IPS-18a (cell line): ENCODE measurements around the gene NOL3.

Experiments
- H3K27ac ChIP-seq: one replicate; pipeline ENCODE4 v1.5.1; 2013; ENCODE audit warnings: low read length
- H3K27me3 ChIP-seq: one replicate; pipeline ENCODE4 v1.6.1; 2013; ENCODE audit warnings: mild to moderate bottlenecking, low read length; ENCODE audit not compliant: control insufficient read depth, insufficient read depth
- H3K36me3 ChIP-seq: one replicate; pipeline ENCODE4 v1.6.1; 2013; ENCODE audit warnings: low read depth, low read length; ENCODE audit not compliant: control insufficient read depth
- H3K4me1 ChIP-seq: one replicate; pipeline ENCODE4 v1.6.1; 2013; ENCODE audit warnings: low read depth, low read length; ENCODE audit not compliant: control insufficient read depth
- H3K4me3 ChIP-seq: one replicate; pipeline ENCODE4 v1.5.1; 2013; ENCODE audit warnings: low read length
- H3K9ac ChIP-seq: one replicate; pipeline ENCODE4 v1.6.1; 2013; ENCODE audit warnings: mild to moderate bottlenecking, low read length, moderate library complexity
- H3K9me3 ChIP-seq: one replicate; pipeline ENCODE4 v1.6.1; 2013; ENCODE audit warnings: low read depth, low read length; ENCODE audit not compliant: control insufficient read depth

NOL3 gene

DNA sequence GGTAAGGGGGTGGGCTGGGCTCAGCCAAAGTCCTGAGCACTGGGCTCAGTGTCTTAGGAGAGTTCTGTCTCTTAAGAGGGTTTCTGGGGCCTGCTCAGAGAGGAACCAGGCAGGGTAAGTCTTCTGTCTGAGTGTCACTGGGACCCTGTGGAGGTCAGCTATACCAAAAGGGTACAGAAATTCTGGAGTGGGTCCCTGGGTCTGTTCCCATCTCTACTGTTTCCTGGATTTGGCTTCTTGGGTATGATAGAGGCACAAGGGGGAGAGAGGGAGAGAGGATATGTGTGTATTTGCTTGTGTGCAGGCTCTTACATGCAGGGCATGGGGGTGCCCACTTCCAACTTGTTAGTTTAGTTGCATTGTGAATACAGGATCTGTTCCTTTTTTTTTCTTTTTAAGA, 23.2 kb downstream of the NOL3 start:
- no peaks in the 10 kb centered on the region for H3K9me3 ChIP-seq
- H3K4me1 ChIP-seq: peaks cover 5% of the 10 kb centered on the region
- no peak overlapping the region for H3K27ac ChIP-seq
- no peaks in the 10 kb centered on the region for H3K27me3 ChIP-seq
- no peak overlapping the region for H3K4me3 ChIP-seq
- no peak overlapping the region for H3K9ac ChIP-seq
- peaks cover 40% of the 10 kb centered on the region for H3K36me3 ChIP-seq

DNA sequence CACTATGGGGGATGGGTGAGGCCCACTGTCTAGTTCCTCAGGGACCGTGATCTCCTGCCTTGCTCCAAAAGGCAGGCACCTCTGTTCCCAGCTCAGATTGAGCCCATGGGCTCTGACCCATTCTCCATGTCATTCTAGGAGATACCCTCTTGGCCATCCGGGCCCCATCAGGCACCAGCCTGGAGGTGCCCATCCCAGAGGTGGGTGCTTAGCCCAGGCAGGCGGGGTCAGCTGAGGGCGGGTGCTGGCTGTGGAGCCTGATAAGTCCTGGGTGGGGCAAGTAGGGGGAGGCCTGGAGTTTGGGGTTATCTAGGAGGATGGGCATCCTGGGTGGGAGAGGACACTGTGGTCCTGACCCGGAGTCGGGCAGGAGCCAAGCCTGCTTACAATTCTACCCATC, 23.9 kb downstream of the NOL3 start:
- Histone ChIP-seq H3K9me3 (no peaks in the 10 kb centered on the region), H3K4me1 (peaks cover 5% of the 10 kb centered on the region), H3K27ac (no peak overlapping the region), H3K36me3 (peaks cover 40% of the 10 kb centered on the region), H3K4me3 (no peak overlapping the region), H3K9ac (no peak overlapping the region), H3K27me3 (no peaks in the 10 kb centered on the region)

DNA sequence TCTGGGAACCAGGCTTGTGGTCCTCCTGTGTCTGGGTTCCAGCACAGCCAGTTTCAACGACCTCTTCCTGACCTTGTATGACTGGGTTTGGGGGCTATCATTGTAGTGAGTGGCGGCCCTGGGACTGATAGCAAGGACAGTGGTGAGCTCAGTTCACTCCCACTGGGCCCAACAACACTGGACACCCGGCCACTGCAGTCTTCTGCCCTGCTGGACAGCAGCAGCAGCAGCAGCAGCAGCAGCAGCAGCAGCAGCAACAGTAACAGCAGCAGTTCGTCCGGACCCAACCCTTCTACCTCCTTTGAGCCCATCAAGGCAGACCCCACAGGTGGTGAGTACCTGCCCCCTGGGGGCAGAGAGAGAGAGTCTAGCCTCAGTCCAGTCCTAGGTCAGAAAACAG, 25.3 kb downstream of the NOL3 start:
- peaks cover 40% of the 10 kb centered on the region for H3K36me3 ChIP-seq
- H3K9ac ChIP-seq: no peak overlapping the region
- H3K27ac ChIP-seq: no peak overlapping the region
- no peaks in the 10 kb centered on the region for H3K9me3 ChIP-seq
- H3K4me3 ChIP-seq: no peak overlapping the region
- no peaks in the 10 kb centered on the region for H3K27me3 ChIP-seq
- peaks cover 5% of the 10 kb centered on the region for H3K4me1 ChIP-seq

- H3K27ac ChIP-seq: no peak overlapping the region
- H3K4me3 ChIP-seq: no peak overlapping the region
- no peaks in the 10 kb centered on the region for H3K9me3 ChIP-seq
- H3K36me3 ChIP-seq: peaks cover 45% of the 10 kb centered on the region
- H3K4me1 ChIP-seq: peaks cover 5% of the 10 kb centered on the region
- no peak overlapping the region for H3K9ac ChIP-seq
- no peaks in the 10 kb centered on the region for H3K27me3 ChIP-seq
Measured at GRCh38 chr16:67196881-67197280, 26.5 kb downstream of the NOL3 start.

DNA sequence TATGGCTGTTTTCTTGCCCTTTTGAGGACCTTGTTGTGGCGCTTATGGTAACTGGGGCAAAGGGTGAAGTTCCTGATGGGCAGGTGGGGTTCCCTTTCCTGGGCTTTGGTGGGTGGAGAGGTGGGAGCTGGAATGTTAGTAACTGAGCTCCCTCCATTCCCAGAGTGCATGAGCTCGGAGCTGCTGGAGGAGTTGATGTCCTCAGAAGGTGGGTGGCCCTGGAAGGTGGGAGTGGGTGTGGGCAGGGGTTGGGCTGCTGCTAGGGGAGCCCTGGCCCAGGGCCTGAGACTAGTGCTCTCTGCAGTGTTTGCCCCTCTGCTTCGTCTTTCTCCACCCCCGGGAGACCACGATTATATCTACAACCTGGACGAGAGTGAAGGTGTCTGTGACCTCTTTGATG, 27.4 kb downstream of the NOL3 start:
- Histone ChIP-seq H3K4me3 (no peak overlapping the region), H3K9ac (no peak overlapping the region), H3K27ac (no peak overlapping the region), H3K9me3 (no peaks in the 10 kb centered on the region), H3K27me3 (no peaks in the 10 kb centered on the region), H3K4me1 (peaks cover 4% of the 10 kb centered on the region), H3K36me3 (peaks cover 45% of the 10 kb centered on the region)

GRCh38 chr16:67198238-67198734, 27.9 kb downstream of the NOL3 start:
- no peaks in the 10 kb centered on the region for H3K9me3 ChIP-seq
- H3K27ac ChIP-seq: no peak overlapping the region
- H3K4me1 ChIP-seq: no peaks in the 10 kb centered on the region
- H3K27me3 ChIP-seq: no peaks in the 10 kb centered on the region
- no peak overlapping the region for H3K4me3 ChIP-seq
- H3K36me3 ChIP-seq: peaks cover 45% of the 10 kb centered on the region
- no peak overlapping the region for H3K9ac ChIP-seq

- H3K9me3 ChIP-seq: no peaks in the 10 kb centered on the region
- peak within 1 kb of the TSS; percentile 21 for H3K4me3 ChIP-seq
- H3K4me1 ChIP-seq: no peaks in the 10 kb centered on the region
- no peaks in the 10 kb centered on the region for H3K27me3 ChIP-seq
- H3K9ac ChIP-seq: no peak within 1 kb of the TSS
- no peak within 1 kb of the TSS for H3K27ac ChIP-seq
- H3K36me3 ChIP-seq: peaks cover 48% of the 10 kb centered on the region
Measured at GRCh38 chr16:67199011-67199807, 28.9 kb downstream of the NOL3 start, which contains the start of gene ELMO3. TSS of gene ELMO3 (plus strand) at chr16:67199131. CDS start at chr16:67199327, 196 bp downstream.

- H3K36me3 ChIP-seq: peaks cover 43% of the 10 kb centered on the region
Measured at GRCh38 chr16:67199808-67200198, 29.5 kb downstream of the NOL3 start.

DNA sequence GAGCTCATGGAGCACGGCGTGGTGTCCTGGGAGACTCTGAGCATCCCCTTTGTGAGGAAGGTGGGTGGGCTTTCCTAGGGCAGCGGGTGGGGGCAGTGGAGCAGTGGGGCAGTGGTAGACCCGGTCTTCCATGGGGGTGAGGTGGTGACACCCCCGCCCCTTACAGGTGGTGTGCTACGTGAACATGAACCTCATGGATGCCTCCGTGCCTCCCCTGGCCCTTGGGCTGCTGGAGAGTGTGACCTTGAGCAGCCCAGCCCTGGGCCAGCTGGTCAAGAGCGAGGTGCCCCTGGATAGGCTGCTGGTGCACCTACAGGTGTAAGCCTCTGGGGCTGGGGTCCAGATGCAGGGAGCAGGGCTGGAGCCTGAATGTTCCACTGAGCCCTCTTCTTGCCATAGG, 30.2 kb downstream of the NOL3 start:
- no peaks in the 10 kb centered on the region for H3K9me3 ChIP-seq
- no peaks in the 10 kb centered on the region for H3K27me3 ChIP-seq
- H3K36me3 ChIP-seq: peaks cover 36% of the 10 kb centered on the region
- H3K9ac ChIP-seq: no peak overlapping the region
- no peak overlapping the region for H3K27ac ChIP-seq
- no peaks in the 10 kb centered on the region for H3K4me1 ChIP-seq
- no peak overlapping the region for H3K4me3 ChIP-seq

More at GRCh38 chr16:67199808-67200198, 29.5 kb downstream of the NOL3 start:
- Histone ChIP-seq H3K9me3 (no peaks in the 10 kb centered on the region), H3K27ac (no peak overlapping the region), H3K9ac (no peak overlapping the region), H3K4me3 (peak overlapping the region; percentile 21), H3K4me1 (no peaks in the 10 kb centered on the region), H3K27me3 (no peaks in the 10 kb centered on the region)

GRCh38 chr16:67201411-67202345, 31.3 kb downstream of the NOL3 start:
- no peak overlapping the region for H3K9ac ChIP-seq
- H3K36me3 ChIP-seq: peaks cover 24% of the 10 kb centered on the region
- no peak overlapping the region for H3K4me3 ChIP-seq
- no peaks in the 10 kb centered on the region for H3K9me3 ChIP-seq
- H3K4me1 ChIP-seq: no peaks in the 10 kb centered on the region
- H3K27ac ChIP-seq: no peak overlapping the region
- H3K27me3 ChIP-seq: no peaks in the 10 kb centered on the region

DNA sequence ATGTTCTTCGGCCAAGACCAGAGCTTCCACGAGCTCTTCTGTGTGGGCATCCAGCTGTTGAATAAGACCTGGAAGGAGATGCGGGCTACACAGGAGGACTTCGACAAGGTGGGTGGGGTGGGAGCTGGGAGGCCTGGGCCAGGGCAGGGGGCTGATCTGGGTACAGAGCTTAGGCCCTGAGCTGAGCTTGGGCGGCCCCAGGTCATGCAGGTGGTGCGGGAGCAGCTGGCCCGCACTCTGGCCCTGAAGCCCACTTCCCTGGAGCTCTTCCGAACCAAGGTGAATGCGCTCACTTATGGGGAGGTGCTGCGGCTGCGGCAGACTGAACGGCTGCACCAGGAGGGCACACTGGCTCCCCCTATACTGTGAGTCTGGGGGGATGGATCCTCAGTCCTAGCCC, 32.1 kb downstream of the NOL3 start:
- H3K9me3 ChIP-seq: no peaks in the 10 kb centered on the region
- H3K9ac ChIP-seq: no peak overlapping the region
- no peak overlapping the region for H3K27ac ChIP-seq
- peaks cover 17% of the 10 kb centered on the region for H3K36me3 ChIP-seq
- no peak overlapping the region for H3K4me3 ChIP-seq
- no peaks in the 10 kb centered on the region for H3K27me3 ChIP-seq
- H3K4me1 ChIP-seq: no peaks in the 10 kb centered on the region
